SU-DHL-6 (cell line): ENCODE data around the gene AP2M1.
A peak's percentile ranks its signal among the peaks of the same experiment; 100 is the strongest.

ENCODE experiments used
- H2AFZ ChIP-seq: fragments of 200-600 bp; sonication (generic); 2 replicates; pipeline ENCODE4 v1.6.1; 2014; ENCODE audit warnings: low read depth, mild to moderate bottlenecking, moderate library complexity, mixed read lengths, antibody characterized with exemption, low read length; ENCODE audit not compliant: severe bottlenecking
- H3F3A ChIP-seq: fragments of 200-600 bp; shearing (Covaris generic); 2 replicates; pipeline ENCODE4 v1.6.0; 2016; ENCODE audit warnings: antibody characterized with exemption, mild to moderate bottlenecking; ENCODE audit not compliant: insufficient read depth
- H3K27ac ChIP-seq: fragments of 200-600 bp; sonication (generic); 2 replicates; pipeline ENCODE4 v1.5.1; 2016; ENCODE audit warnings: low read depth, mild to moderate bottlenecking, low read length, moderate library complexity, mixed read lengths
- H3K27me3 ChIP-seq: fragments of 200-600 bp; sonication (generic), shearing (Covaris generic); 2 replicates; pipeline ENCODE4 v1.6.0; 2014; ENCODE audit warnings: mild to moderate bottlenecking, low read length
- H3K36me3 ChIP-seq: fragments of 200-600 bp; sonication (generic); 2 replicates; pipeline ENCODE4 v1.6.1; 2014; ENCODE audit warnings: mild to moderate bottlenecking, low read length, mixed read lengths
- H3K4me2 ChIP-seq: fragments of 300-600, 200-600 bp; shearing (Covaris generic), sonication (generic); 2 replicates; pipeline ENCODE4 v1.6.0; 2014; ENCODE audit warnings: low read length, low read depth, mild to moderate bottlenecking; ENCODE audit not compliant: poor library complexity, severe bottlenecking
- H3K4me3 ChIP-seq: fragments of 200-600 bp; sonication (generic); 2 replicates; pipeline ENCODE4 v1.5.1; 2014; ENCODE audit warnings: antibody characterized with exemption, low read length, mild to moderate bottlenecking, mixed read lengths; ENCODE audit not compliant: insufficient read depth, poor library complexity, severe bottlenecking
- H3K79me2 ChIP-seq: fragments of 200-600 bp; sonication (generic); 2 replicates; pipeline ENCODE4 v1.6.1; 2014; ENCODE audit warnings: mild to moderate bottlenecking, low read length, moderate library complexity; ENCODE audit not compliant: insufficient read depth
- H3K9ac ChIP-seq: fragments of 200-600 bp; sonication (generic); 2 replicates; pipeline ENCODE4 v1.7.0; 2014; ENCODE audit warnings: mild to moderate bottlenecking, low read length
- H3K9me2 ChIP-seq: fragments of 200-600 bp; sonication (generic); replicated peaks from 2 replicates; pipeline ENCODE4 v1.6.1; 2014; ENCODE audit warnings: low read length; ENCODE audit not compliant: insufficient read depth
- H3K9me3 ChIP-seq: fragments of 200-600 bp; sonication (generic); 2 replicates; pipeline ENCODE4 v1.6.1; 2014; ENCODE audit warnings: low read length, mixed read lengths; ENCODE audit not compliant: insufficient read depth
- H4K20me1 ChIP-seq: fragments of 200-600 bp; sonication (generic); 2 replicates; pipeline ENCODE4 v1.6.1; 2014; ENCODE audit warnings: low read depth, mild to moderate bottlenecking, antibody characterized with exemption, low read length, moderate library complexity, mixed read lengths
- EZH2phosphoT487 ChIP-seq: fragments of 200-600 bp; sonication (generic), shearing (Covaris generic); conservative IDR thresholded peaks from 2 replicates; pipeline ENCODE4 v1.6.1; 2018; ENCODE audit warnings: mild to moderate bottlenecking, antibody characterized with exemption, low read length, moderate library complexity, mixed read lengths
- TF ChIP-seq, protein P1 (sequence below): fragments of 200-600 bp; sonication (generic); IDR thresholded peaks from one replicate; pipeline ENCODE4 v1.5.1; 2017; ENCODE audit warnings: antibody characterized with exemption, mild to moderate bottlenecking, low read length, moderate library complexity; ENCODE audit not compliant: insufficient read depth, poor library complexity, severe bottlenecking

Gene AP2M1

DNA sequence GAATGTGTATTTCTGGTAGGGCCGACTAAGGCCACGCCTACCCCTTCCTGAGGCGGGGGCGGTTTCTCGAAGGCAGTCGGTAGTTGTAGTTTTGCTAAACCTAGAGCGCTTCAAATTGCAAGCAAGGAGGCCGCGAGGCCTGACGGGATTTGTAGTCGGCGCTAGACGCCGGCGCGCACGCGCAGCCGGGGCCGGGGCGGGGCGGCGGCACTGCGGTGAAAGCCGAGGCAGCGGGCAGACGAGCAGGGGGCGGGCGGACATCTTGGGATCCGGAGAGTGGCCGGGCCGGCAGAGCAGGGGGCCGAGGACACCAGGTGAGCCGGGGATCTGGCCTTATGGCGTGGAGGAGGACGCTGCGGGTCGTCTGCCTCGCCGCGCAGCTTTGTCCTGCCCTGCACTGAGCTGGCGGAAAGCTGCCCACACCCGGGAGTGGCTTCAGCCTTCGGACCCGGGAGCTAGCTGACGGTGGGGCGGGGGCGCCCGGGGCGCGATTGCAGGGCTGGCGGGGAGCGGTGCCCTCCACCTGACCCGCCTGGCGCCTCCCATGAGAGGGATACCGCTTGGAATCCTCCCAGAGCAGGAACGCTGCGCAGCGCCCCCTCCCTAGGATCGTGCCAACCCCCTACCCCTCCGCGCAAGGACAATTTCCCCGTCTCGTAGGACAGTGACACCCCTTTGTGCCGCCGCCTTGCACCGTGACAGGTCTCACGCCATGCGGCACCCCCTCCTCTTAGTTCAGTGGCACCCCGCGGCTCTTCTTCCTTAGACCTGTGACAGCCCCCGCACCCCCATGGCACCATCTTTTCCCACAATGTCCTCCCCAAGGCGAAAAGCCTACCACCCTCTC, at the start of gene AP2M1:
Gene AP2M1 (plus strand): TSS at position 210 of the 847 bp plus-strand sequence. CDS start 2,139 bp downstream, outside the sequence.
- Histone ChIP-seq H3K4me3 (peak within 1 kb of the TSS; percentile 83), H3K9ac (peak within 1 kb of the TSS; percentile 96), H3K27me3 (no peaks in the 10 kb centered on the region), H3K9me2 (no peaks in the 10 kb centered on the region), H2AFZ (peak within 1 kb of the TSS; percentile 83), H3K9me3 (no peaks in the 10 kb centered on the region), H4K20me1 (no peaks in the 10 kb centered on the region), H3K36me3 (no peaks in the 10 kb centered on the region), H3K27ac (peak within 1 kb of the TSS; percentile 48), H3K4me2 (peak within 1 kb of the TSS; percentile 80), H3K79me2 (peaks cover 24% of the 10 kb centered on the region), H3F3A (0 out of 2 replicates have a peak, but pooled peaks cover 6% of the 10 kb centered on the region)
- TF ChIP-seq, protein P1, sequence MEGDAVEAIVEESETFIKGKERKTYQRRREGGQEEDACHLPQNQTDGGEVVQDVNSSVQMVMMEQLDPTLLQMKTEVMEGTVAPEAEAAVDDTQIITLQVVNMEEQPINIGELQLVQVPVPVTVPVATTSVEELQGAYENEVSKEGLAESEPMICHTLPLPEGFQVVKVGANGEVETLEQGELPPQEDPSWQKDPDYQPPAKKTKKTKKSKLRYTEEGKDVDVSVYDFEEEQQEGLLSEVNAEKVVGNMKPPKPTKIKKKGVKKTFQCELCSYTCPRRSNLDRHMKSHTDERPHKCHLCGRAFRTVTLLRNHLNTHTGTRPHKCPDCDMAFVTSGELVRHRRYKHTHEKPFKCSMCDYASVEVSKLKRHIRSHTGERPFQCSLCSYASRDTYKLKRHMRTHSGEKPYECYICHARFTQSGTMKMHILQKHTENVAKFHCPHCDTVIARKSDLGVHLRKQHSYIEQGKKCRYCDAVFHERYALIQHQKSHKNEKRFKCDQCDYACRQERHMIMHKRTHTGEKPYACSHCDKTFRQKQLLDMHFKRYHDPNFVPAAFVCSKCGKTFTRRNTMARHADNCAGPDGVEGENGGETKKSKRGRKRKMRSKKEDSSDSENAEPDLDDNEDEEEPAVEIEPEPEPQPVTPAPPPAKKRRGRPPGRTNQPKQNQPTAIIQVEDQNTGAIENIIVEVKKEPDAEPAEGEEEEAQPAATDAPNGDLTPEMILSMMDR: no peak
- no peak for TF ChIP-seq EZH2phosphoT487

DNA sequence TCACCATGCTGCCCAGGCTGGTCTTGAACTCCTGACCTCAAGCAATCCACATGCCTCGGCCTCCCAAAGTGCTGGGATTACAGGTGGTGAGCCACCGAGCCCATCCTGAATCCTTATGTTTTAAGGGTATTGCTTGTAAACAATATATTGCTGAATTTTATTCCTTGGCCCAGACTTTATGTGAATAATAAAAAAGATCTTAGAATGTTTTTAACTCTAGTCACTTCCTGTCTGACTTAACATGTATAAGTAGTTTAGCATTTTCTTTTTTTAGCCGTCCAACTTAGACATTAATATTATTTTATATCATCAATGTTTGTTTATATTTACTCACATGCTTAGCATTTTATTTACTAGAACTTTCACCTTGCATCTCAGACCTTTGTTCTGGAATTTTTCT, 48.6 kb upstream of the AP2M1 start:
- TF ChIP-seq EZH2phosphoT487: no peak
- TF ChIP-seq, protein P1: no peak
- Histone ChIP-seq H3K9me3 (no peaks in the 10 kb centered on the region), H3K27me3 (no peaks in the 10 kb centered on the region)

DNA sequence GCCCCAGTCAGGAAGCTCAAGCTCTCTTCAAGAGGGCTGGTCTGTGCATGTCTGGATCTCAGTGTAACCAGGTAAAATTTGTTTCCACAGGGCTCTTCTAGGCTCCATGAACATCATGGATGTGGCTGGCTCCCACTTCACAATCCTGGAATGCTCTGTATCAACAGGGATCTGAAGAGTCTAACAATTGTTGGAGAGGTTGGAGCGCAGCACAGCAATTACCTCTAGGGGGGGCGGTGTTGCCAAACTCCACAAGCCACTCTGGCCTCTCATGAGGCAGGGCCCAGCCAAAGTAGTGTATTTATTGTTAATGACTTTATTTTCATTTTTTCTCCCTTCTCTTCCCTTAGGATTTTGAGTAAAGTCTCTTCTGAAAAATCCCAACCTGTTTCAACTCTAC, 45.6 kb upstream of the AP2M1 start:
- no peak overlapping the region for H2AFZ ChIP-seq
- H3K9me2 ChIP-seq: no peaks in the 10 kb centered on the region
- no peak overlapping the region for H3K4me2 ChIP-seq
- H3F3A ChIP-seq: peaks cover 9% of the 10 kb centered on the region; the same call in 1 of the 2 replicates
- no peaks in the 10 kb centered on the region for H3K36me3 ChIP-seq
- H3K9me3 ChIP-seq: no peaks in the 10 kb centered on the region
- no peak for TF ChIP-seq EZH2phosphoT487
- TF ChIP-seq, protein P1: peak; percentile 50
- no peaks in the 10 kb centered on the region for H4K20me1 ChIP-seq
- no peaks in the 10 kb centered on the region for H3K79me2 ChIP-seq
- no peak overlapping the region for H3K4me3 ChIP-seq
- H3K9ac ChIP-seq: no peak overlapping the region
- H3K27ac ChIP-seq: no peak overlapping the region
- no peaks in the 10 kb centered on the region for H3K27me3 ChIP-seq

More for the DNA sequence above, 48.6 kb upstream of the AP2M1 start:
- Histone ChIP-seq H3K4me2 (no peak overlapping the region), H3K4me3 (no peak overlapping the region), H2AFZ (no peak overlapping the region), H3F3A (no peaks in the 10 kb centered on the region), H3K79me2 (no peaks in the 10 kb centered on the region), H3K36me3 (no peaks in the 10 kb centered on the region), H3K27ac (no peak overlapping the region), H4K20me1 (no peaks in the 10 kb centered on the region), H3K9ac (no peak overlapping the region), H3K9me2 (no peaks in the 10 kb centered on the region)
